GM18867 (cell line): Measurements from ENCODE around the gene EPB41L1.

Source experiments
- ATAC-seq: cut with Tn5 transposase; IDR thresholded peaks from one replicate; pipeline ENCODE4 v1.9.1; 2021; ENCODE audit warnings: mild to moderate bottlenecking, moderate library complexity; ENCODE audit not compliant: unreplicated experiment

EPB41L1 gene

DNA sequence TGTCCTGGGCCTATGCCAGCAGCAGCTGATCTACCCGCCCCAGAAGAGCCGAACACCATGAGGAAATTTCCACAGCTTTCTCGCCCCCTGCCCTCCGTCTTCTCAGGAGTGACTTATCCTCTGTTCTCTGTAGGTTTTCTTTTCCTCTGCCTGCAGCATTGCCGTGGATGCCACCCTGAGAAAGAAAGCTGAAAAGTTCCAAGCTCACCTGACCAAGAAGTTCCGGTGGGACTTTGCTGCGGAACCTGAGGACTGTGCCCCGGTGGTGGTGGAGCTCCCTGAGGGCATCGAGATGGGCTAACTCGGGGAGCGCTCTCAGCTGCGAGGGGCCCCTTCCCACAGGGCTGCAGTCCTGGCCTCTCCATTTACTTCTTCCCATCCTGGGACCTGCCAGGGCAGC, 100.9 kb downstream of the EPB41L1 start:
- ATAC-seq, result no peak

GRCh38 chr20:36259177-36260061, 104.9 kb downstream of the EPB41L1 start:
- ATAC-seq, result no peak

DNA sequence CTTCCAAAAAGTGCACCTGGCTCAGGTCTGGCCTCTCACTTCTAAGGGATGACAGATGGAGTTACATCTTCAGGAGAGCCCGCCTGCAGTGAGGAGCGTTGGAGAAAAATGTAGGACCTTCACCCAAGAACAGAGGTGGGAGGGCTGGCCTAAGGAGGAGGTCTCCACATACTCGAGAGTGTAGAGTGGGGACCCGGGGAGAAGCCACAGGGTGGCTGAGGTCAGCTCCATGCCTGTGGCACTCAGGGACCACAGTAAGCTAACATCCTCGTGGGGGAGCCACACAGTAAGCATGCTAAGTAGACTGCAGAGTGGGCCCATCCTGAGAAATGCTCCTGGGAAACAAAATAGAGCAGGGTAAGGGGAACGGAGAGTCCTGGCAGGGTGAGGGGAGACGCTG, 105.8 kb downstream of the EPB41L1 start:
- no peak for ATAC-seq

DNA sequence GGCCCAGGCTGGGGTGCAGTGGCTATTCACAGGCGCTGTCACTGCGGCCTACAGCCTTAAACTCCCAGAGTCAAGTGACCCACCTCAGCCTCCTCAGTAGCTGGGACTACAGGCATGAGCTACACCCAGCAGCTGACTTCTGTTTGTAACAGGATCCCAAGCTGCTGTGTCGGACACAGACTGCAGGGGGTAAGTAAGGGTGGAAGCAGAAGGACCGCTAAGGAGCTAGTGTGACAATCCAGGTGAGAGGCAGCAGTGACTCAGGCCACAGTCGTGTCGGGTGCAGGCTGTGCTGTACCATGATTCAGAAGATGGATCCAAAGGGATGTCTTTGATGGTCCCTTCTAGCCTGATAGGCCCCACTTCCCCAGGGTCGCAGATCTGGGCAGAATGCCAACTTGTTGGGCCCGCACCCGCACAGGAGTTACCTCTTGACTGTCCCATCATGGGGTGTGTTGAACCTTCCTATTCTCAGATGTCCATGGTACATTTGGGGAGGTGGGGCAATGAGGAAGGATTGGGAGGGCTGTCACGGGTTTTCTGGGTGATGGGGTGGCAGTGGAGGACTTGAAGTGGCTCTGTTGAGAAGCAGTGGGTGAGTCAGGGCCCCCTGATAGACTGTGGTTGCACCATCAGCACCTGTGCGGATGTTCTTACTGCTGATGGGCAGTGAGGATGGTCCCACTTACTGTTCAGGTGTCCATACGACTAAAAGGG, 107.0 kb downstream of the EPB41L1 start:
- ATAC-seq, result no peak

GRCh38 chr20:36262440-36262839, 107.9 kb downstream of the EPB41L1 start:
- ATAC-seq, result no peak

DNA sequence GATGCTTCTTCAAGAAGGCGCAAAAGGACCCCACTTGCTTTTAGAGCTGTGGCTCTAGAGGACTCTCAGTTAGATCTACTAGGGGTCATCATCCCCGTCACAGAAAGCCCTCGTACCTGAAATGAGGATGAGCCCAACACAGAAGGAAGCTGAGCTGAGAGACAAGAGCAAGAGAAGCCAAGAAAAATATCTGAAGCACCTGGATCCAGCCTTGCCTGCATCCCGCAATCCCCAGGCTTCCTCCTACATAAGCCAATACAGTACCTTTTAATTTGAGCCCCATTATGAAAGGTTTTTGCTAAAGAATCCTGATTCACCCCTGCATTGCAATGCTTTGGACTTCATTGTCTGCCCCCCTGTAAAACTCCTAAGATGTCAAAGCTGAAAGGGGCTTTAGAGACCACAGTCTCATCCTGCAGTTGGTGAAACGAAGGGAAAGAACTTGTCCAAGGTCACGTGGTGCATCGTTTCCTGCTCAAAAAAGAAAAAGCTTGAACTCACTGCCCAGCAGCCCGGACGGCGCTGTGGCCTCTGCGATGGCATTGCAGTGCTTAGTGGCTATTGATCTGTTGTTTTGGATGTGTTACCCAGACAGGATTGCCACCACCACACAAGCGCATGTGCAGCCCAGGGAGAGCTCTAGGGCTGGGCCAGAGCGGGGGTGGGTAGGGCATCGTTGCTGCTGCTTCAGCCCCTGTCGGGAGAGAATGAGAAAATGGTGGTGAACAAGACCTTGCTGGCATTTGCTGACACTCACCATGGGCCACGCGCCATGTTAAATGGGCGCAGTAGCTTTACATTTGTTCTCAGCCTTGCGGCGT, 110.1 kb downstream of the EPB41L1 start:
- ATAC-seq, result no peak

DNA sequence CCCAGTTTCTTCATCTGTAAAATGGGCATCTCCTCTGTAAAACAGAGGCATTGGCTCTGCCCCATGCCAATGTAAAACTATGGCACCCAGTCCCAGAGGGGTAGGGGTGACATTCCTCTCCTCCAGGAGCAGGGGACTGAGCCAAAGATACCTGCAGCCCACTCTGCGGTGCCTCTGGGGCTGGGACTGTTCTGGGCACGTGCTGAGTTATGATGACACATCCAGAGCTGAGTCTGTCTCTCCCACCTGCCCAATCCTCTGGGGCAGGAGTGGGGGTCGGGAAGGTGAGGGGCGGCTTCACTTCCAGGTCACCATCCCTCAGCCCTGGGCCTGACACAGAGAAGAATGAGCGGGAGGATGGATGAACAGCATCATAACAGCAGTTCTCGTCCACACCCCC, 111.6 kb downstream of the EPB41L1 start:
- no peak for ATAC-seq

GRCh38 chr20:36267605-36268381, 113.3 kb downstream of the EPB41L1 start:
- no peak for ATAC-seq

DNA sequence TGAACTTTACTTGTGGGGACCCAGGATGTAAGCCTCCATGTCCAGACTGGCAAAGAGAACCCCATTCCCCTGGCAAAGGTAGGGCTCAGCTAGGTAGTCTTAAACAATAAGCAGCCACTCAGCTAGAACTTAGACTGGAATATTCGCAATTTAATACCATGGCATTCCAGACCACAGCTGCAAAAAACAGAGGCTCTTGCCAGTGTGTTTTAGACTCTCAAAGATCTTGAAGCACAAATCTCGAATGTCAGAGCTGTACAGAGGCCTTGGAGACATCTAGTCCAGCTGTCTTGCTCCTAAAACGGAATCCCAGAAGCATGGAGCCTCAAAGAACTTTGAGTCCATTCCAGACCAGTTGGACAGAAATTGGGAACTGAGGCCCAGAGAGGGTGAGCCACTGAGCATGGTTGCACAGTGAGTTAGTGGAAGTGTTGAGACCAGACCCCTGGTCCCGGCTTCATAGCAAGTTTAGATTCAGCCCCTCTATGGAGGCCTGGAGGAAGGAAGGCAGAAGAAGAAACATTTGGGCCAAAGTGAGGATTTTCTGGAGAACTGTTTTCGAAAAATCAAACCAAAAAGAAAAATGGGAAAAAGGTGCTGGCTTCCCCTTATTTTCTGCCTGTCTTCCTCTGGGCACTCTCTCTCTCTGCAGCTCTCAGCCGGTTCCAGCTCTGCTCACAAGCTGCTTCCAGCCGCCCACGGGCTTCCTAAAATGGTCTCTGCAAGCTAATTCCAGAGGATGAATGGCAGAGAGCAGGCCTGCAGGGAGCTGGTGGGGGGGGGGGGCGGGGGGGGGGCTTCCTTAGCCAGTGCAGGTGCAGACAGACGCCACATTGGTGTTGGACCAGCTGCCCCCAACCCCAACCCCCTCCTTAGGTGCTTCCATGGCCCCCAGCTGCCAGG, 114.2 kb downstream of the EPB41L1 start:
- no peak for ATAC-seq

- ATAC-seq, result no peak
Measured at GRCh38 chr20:36269507-36269906, 115.0 kb downstream of the EPB41L1 start.

- no peak for ATAC-seq
Measured at GRCh38 chr20:36270744-36271638, 116.5 kb downstream of the EPB41L1 start.

- ATAC-seq, result no peak
Measured at GRCh38 chr20:36271639-36272546, 117.4 kb downstream of the EPB41L1 start.

DNA sequence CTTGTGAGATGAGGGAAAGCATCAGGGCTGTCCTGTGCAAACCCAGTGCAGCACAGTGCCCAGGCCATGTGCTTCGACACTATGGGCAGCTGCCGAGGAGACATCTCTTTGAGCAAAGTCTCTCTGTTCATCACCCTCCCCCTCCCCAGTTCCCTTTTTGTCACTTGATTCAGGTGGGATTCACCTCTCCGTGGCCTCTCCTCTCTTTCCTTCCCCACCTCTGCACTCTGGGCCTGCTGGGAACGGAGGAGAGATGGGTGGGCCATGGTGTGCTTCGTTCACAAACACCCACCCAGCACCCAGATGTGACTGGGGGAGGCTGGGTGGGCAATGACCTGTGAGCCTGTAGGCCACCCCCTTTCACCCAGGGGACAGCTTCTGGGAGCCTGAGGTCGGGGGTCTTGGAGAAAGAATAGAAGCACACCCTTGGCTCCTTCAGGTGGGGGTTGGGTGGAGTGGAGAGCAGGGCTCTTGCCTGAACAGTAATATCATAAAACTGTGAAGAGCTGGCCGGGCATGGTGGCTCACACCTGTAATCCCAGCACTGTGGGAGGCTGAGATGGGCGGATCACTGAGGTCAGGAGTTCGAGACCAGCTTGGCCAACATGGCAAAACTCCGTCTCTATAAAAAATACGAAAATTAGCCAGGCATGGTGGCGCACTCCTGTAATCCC, 118.1 kb downstream of the EPB41L1 start:
- no peak for ATAC-seq

GRCh38 chr20:36273414-36274180, 119.1 kb downstream of the EPB41L1 start:
- ATAC-seq, result no peak

DNA sequence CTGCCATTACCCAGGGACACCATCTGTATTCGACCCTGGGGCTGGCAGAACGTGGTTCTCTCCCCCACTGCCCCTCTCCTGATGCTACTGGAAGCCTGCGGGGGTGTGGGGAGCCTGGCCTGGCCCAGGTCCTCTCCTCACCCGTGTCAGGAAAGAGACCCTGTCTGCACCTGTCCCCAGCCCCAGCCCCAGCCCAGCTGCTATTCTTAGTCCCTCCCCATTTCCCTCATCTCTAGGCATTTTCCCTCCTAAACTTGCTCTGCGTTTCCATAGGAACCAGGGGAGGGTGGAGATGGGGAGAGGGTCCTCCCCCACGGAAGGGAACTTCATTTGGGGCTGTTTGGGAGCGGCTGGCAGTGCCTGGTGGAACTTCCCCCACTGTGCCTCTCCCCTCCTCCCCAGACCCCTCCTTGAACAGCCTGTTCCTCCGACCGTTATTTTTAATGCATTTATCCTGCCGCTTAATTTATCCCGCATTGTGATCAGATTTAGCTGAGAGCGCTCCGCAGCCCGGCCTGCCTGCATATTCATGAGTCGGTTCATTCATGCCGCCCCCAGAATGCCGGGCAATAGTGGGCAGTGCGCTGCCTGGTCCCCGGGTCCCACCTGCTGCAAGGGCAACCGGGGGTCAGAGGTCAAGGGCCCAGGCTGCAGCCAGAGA, 119.8 kb downstream of the EPB41L1 start:
- ATAC-seq, result no peak

- ATAC-seq, result no peak
Measured at GRCh38 chr20:36275011-36275410, 120.5 kb downstream of the EPB41L1 start.
